Measurements from ENCODE around the gene GMPPA. TPM values are rescaled to one million over a fixed set of nuclear protein-coding genes. Genes with fewer than 3 reads are reported as not detected.

The GMPPA gene
- total RNA-seq, 2 experiments from 2014 or later: 35.2 to 35.5 TPM

GRCh38 chr2:219460424-219460926 lies 38.2 kb upstream of the GMPPA start:
- no peak for DNase-seq
- Mint-ChIP-seq H3K27ac (no peak overlapping the region), H3K9me3 (ENCODE audit: low read depth) (no peaks in the 10 kb centered on the region), H3K4me3 (no peak overlapping the region), H3K27me3 (no peaks in the 10 kb centered on the region), H3K36me3 (ENCODE audit: low read depth) (no peaks in the 10 kb centered on the region), H3K4me1 (peaks cover 4% of the 10 kb centered on the region)
- no peak for ATAC-seq
- intact Hi-C loops (cut with DNase I, micrococcal nuclease): no loop called here
- POLR2A ChIA-PET: no interaction called here
- CTCF ChIA-PET: interaction anchor here (1.1 to 1.9 kb wide), 2 partner anchors 68 to 69 kb away, joined by 3 to 8 read pairs; no protein-coding TSS in a partner anchor

DNA sequence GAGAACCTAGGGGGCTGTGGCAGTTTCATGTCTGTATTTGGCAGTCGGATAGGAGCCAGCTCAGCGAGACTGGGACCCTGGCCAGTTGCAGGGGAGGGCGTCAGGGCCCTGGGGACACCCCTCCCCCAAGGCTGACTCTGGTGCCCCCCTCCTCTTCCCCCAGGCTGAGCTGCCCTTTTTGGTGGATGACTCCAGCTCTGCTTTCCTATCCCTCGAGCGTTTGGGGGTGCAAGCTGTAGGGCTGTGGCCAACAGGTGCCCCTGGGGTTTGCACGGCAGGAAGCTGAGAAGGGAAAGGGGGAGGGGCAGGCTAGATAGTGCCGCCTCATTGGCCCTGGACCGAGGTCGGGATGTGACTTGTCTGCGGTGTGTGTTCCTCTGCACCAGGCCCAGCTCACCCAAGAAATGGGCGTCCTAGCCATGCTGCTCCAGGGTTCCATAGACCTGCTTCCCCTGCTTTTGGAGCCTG lies 37.6 kb upstream of the GMPPA start:
- H3K4me1 Mint-ChIP-seq: peaks cover 4% of the 10 kb centered on the region
- POLR2A ChIA-PET: no interaction called here

DNA sequence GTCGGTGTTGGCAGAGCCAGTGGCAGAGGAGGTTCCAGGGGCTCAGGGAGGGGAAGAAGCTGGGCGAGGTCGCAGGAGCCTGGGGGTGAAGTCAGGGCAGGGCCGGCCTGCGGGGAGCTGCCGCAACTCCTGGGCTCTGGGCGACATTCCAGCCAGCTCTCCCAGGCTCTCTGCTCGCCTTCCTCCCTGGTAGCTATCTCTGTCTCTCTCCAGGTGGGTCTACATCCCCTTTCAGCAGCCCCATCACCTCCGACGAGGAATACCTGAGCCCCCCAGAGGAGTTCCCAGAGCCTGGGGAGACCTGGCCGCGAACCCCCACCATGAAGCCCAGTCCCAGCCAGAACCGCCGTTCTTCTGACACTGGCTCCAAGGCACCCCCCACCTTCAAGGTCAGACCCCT lies 37.0 kb upstream of the GMPPA start:
- Mint-ChIP-seq H3K9me3 (ENCODE audit: low read depth) (no peaks in the 10 kb centered on the region), H3K27ac (no peak overlapping the region), H3K4me3 (no peak overlapping the region), H3K4me1 (peaks cover 4% of the 10 kb centered on the region), H3K27me3 (no peaks in the 10 kb centered on the region), H3K36me3 (ENCODE audit: low read depth) (no peaks in the 10 kb centered on the region)
- DNase-seq (no peak), ATAC-seq (no peak)
- ChIA-PET POLR2A (no interaction called here), CTCF (interaction anchor here (0.6 to 1.9 kb wide), 4 partner anchors 25 to 68 kb away, joined by 3 to 8 read pairs (median 4); no protein-coding TSS in a partner anchor)
- intact Hi-C loops (cut with DNase I, micrococcal nuclease): no loop called here

More for the DNA sequence above, 37.6 kb upstream of the GMPPA start:
- CTCF ChIA-PET: interaction anchor here (0.6 to 1.9 kb wide), 4 partner anchors 24 to 69 kb away, joined by 3 to 8 read pairs (median 4); no protein-coding TSS in a partner anchor
- Mint-ChIP-seq H3K27me3 (no peaks in the 10 kb centered on the region), H3K27ac (no peak overlapping the region), H3K4me3 (no peak overlapping the region), H3K36me3 (ENCODE audit: low read depth) (no peaks in the 10 kb centered on the region), H3K9me3 (ENCODE audit: low read depth) (no peaks in the 10 kb centered on the region)
- ATAC-seq: peak; percentile 72
- DNase-seq: peak; percentile 48
- intact Hi-C loops (cut with DNase I, micrococcal nuclease): no loop called here

- Mint-ChIP-seq H3K27me3 (no peaks in the 10 kb centered on the region), H3K4me1 (peaks cover 4% of the 10 kb centered on the region), H3K4me3 (no peak overlapping the region), H3K27ac (no peak overlapping the region), H3K36me3 (ENCODE audit: low read depth) (no peaks in the 10 kb centered on the region), H3K9me3 (ENCODE audit: low read depth) (no peaks in the 10 kb centered on the region)
- POLR2A ChIA-PET: interaction anchor here (0.7 kb wide), 1 partner anchor 13 kb away, joined by 3 read pairs; no protein-coding TSS in a partner anchor
- no peak for DNase-seq
- no peak for ATAC-seq
- CTCF ChIA-PET: interaction anchor here (0.8 to 2.0 kb wide), 3 partner anchors 60 to 154 kb away, joined by 3 to 9 read pairs (median 5); no protein-coding TSS in a partner anchor
- intact Hi-C loops (cut with DNase I, micrococcal nuclease): no loop called here
Measured at GRCh38 chr2:219462349-219462748, 36.3 kb upstream of the GMPPA start.

DNA sequence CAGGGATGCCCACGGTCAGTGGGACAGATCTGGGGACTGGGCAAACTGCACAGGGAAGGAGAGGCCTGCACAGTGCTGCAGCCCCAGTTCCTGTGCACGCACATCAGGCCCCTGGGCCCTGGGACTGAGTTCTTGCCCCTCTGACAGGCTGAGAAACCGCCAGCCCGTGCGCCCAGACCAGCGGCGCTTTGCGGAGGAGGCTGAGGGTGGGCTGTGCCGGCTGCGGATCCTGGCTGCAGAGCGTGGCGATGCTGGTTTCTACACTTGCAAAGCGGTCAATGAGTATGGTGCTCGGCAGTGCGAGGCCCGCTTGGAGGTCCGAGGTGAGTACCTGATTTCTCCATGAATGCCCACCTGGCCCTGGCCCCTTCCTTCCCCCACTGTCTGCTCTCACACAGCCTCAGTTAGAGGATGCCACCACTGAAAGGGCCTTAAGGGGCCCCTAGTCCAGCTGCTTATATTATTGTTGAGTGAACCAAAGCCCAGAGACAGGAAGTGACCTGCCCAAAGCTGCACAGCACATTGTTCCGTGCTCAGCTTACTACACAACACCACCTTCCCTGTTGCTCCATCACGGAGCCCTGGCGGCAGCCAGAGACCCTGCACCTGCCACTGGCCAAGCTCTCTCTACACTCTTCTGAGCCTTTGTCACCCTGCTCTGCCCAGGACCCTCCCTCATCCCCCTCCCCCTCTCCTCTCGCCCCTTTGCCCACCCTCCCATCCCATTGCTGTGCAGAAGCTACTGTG lies 34.2 kb upstream of the GMPPA start:
- intact Hi-C loops (cut with DNase I, micrococcal nuclease): no loop called here
- ChIA-PET POLR2A (no interaction called here), CTCF (interaction anchor here (0.6 to 1.5 kb wide), 5 partner anchors 11 to 111 kb away, joined by 3 to 8 read pairs (median 3); no protein-coding TSS in a partner anchor)
- Mint-ChIP-seq H3K27ac (no peak overlapping the region), H3K4me3 (no peak overlapping the region), H3K27me3 (no peaks in the 10 kb centered on the region), H3K9me3 (ENCODE audit: low read depth) (no peaks in the 10 kb centered on the region), H3K4me1 (no peaks in the 10 kb centered on the region), H3K36me3 (ENCODE audit: low read depth) (no peaks in the 10 kb centered on the region)
- DNase-seq (no peak), ATAC-seq (no peak)

DNA sequence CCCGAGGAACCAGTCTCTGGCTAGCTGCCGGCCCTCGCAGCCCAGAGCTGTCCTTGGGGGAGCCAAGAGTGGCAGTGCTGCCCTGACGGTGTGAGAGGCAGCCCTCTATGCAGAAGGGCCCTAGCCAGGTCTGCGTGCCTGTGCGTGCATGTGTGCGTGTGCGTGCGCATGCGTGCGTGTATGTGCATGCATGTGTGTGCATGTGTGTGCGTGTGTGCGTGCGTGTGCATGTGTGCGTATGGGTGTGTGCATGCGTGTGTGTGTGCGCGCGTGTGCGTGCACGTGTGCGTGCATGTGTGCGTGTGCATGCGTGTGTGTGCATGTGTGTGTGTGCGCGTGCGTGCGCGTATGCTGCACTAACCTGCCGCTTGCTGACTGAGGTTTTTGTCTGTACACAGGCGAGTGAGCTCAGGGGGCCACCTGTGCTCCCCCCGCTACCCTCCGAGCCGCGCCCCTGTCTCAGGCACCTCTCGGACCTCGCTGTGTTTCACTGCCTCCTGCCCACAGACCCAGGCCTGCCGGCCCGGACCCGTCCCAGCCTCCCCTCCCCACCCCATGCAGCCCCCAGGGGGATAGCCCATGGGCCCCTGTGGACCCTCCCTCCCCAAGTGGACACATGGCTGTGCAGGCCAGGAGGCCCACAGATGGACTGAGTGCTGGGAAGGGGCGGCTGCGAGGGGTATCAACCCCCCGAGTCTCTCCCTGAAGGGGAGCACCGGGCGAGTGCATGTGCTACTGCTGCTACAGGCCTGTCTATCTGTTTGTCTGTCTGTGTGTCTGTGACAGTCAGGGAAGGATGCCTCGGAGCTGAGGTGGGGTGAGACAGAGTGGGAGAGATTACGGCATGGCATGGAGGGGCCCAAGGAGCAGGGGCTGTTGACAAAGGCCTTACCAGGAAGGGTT lies 32.8 kb upstream of the GMPPA start:
- Mint-ChIP-seq H3K4me1 (no peaks in the 10 kb centered on the region), H3K36me3 (ENCODE audit: low read depth) (no peaks in the 10 kb centered on the region), H3K9me3 (ENCODE audit: low read depth) (no peaks in the 10 kb centered on the region), H3K4me3 (no peak overlapping the region), H3K27me3 (no peaks in the 10 kb centered on the region), H3K27ac (no peak overlapping the region)
- no peak for ATAC-seq
- intact Hi-C loops (cut with DNase I, micrococcal nuclease): no loop called here
- no peak for DNase-seq
- ChIA-PET CTCF (no interaction called here), POLR2A (no interaction called here)

DNA sequence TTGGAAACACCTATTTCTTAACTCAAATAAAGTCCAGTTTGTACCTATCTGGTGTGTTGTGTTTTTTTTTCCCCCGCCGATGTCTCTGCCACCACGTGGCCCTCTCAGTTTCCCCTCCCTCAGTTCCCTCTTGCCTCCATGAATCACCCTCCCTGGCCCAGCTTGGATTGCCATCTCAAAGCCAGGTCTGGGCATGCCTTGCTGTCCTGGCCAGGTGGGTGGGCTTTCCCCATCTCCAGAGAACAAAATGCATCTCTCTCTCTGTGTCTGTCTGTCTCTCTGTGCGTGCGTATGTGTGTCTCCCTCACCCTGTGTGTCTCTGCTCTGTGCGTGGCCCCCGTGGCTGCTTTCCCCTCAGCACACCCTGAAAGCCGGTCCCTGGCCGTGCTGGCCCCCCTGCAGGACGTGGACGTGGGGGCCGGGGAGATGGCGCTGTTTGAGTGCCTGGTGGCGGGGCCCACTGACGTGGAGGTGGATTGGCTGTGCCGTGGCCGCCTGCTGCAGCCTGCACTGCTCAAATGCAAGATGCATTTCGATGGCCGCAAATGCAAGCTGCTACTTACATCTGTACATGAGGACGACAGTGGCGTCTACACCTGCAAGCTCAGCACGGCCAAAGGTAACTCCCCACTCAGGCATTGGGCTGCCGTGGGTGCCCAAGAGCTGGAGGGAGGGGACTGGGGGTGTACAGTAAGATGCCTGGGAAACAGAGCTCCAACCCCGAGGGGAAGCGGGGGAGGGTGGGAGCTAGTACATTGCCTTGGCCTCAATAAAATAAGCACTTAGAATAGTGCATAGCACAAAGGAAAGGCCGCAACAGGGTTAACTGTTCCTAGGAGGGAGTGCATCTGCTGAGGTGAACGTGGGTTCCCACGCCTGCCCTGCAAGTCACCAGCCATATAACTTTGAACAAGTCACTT lies 31.6 kb upstream of the GMPPA start:
- no peak overlapping the region for H3K27ac Mint-ChIP-seq
- DNase-seq: no peak
- no peak for ATAC-seq
- no peaks in the 10 kb centered on the region for H3K36me3 Mint-ChIP-seq (ENCODE audit: low read depth)
- no peaks in the 10 kb centered on the region for H3K4me1 Mint-ChIP-seq
- no peak overlapping the region for H3K4me3 Mint-ChIP-seq
- intact Hi-C loops (cut with DNase I, micrococcal nuclease): no loop called here
- no peaks in the 10 kb centered on the region for H3K9me3 Mint-ChIP-seq (ENCODE audit: low read depth)
- H3K27me3 Mint-ChIP-seq: no peaks in the 10 kb centered on the region
- CTCF ChIA-PET: interaction anchor here (0.7 to 1.8 kb wide), 4 partner anchors 13 to 170 kb away, joined by 3 to 6 read pairs (median 4); no protein-coding TSS in a partner anchor
- POLR2A ChIA-PET: no interaction called here

DNA sequence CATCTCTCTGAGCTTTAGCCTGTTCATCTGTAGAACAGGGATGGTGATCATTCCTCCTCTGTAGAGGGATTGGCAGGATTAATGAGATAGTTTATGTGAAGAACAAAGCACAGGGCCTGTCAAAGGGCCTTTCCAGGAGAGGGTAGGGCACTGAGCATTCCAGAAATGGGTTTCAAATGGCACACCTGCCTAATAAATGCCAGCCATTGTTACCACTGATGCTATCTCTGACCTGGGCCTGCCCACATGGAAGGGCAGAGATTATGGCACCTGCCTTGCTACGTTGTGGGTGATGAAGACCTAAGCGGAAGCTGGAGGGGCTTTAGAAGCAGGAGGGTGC lies 31.0 kb upstream of the GMPPA start:
- Mint-ChIP-seq H3K4me1 (no peaks in the 10 kb centered on the region), H3K27me3 (no peaks in the 10 kb centered on the region), H3K9me3 (ENCODE audit: low read depth) (no peaks in the 10 kb centered on the region), H3K4me3 (no peak overlapping the region), H3K27ac (no peak overlapping the region), H3K36me3 (ENCODE audit: low read depth) (no peaks in the 10 kb centered on the region)
- ChIA-PET POLR2A (no interaction called here), CTCF (interaction anchor here (0.7 to 1.8 kb wide), 3 partner anchors 13 to 169 kb away, joined by 3 to 6 read pairs (median 3); no protein-coding TSS in a partner anchor)
- ATAC-seq (no peak), DNase-seq (no peak)
- intact Hi-C loops (cut with DNase I, micrococcal nuclease): no loop called here

DNA sequence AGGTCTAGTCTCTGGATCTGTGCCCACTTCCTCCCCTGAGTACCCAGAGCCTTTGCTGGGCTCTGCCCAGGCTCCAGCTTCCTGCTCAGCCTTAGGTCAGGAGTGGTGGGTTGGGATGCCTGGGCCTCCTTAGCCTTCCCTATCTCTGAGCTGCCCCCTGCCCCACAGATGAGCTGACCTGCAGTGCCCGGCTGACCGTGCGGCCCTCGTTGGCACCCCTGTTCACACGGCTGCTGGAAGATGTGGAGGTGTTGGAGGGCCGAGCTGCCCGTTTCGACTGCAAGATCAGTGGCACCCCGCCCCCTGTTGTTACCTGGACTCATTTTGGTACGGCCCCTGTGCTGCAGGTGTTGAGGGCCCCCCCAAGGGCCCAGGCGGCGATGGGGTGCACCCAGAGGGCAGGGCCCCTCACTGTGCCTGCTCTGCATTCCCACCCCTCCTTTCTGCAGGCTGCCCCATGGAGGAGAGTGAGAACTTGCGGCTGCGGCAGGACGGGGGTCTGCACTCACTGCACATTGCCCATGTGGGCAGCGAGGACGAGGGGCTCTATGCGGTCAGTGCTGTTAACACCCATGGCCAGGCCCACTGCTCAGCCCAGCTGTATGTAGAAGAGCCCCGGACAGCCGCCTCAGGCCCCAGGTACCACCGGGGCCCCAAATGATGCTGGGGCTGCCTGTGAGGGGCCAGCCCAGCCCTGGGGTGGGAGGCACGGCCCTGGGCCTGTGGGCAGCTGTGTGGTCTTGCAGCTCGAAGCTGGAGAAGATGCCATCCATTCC lies 30.1 kb upstream of the GMPPA start:
- H3K27me3 Mint-ChIP-seq: no peaks in the 10 kb centered on the region
- no peak overlapping the region for H3K27ac Mint-ChIP-seq
- POLR2A ChIA-PET: interaction anchor here (0.6 kb wide), 1 partner anchor 45 kb away, joined by 3 read pairs; the partner anchor contains the start of gene ASIC4
- H3K9me3 Mint-ChIP-seq (ENCODE audit: low read depth): no peaks in the 10 kb centered on the region
- CTCF ChIA-PET: interaction anchor here (0.5 to 1.8 kb wide), 3 partner anchors 61 to 1484 kb away, joined by 3 to 6 read pairs (median 3); no protein-coding TSS in a partner anchor
- H3K4me3 Mint-ChIP-seq: no peak overlapping the region
- no peaks in the 10 kb centered on the region for H3K4me1 Mint-ChIP-seq
- DNase-seq: no peak
- intact Hi-C loops (cut with DNase I, micrococcal nuclease): no loop called here
- ATAC-seq: no peak
- H3K36me3 Mint-ChIP-seq (ENCODE audit: low read depth): no peaks in the 10 kb centered on the region

DNA sequence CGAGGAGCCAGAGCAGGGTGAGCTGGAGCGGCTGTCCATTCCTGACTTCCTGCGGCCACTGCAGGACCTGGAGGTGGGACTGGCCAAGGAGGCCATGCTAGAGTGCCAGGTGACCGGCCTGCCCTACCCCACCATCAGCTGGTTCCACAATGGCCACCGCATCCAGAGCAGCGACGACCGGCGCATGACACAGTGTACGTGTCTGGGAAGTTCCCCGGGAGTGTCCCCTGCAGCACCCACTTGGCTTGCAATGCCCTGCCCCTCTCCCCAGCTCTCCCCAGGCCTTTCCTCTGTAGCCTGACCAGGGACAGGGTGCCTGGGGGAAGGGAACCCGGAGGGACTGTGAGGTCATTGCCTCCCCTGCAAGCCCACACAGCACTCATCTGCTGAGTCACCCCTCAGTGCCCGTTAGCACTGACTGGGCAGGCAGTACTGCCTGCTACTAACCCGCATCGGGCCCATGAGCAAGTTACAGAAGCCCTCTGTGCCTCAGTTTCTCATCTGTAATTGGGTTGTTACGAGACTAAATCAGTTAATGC lies 29.4 kb upstream of the GMPPA start:
- DNase-seq (no peak), ATAC-seq (no peak)
- Mint-ChIP-seq H3K4me1 (no peaks in the 10 kb centered on the region), H3K4me3 (no peak overlapping the region), H3K9me3 (ENCODE audit: low read depth) (no peaks in the 10 kb centered on the region), H3K27me3 (no peaks in the 10 kb centered on the region), H3K36me3 (ENCODE audit: low read depth) (no peaks in the 10 kb centered on the region), H3K27ac (no peak overlapping the region)
- intact Hi-C loops (cut with DNase I, micrococcal nuclease): no loop called here
- ChIA-PET CTCF (interaction anchor here (0.5 to 1.3 kb wide), 2 partner anchors 61 to 1485 kb away, joined by 3 read pairs; no protein-coding TSS in a partner anchor), POLR2A (interaction anchor here (0.6 kb wide), 1 partner anchor 45 kb away, joined by 3 read pairs; the partner anchor contains the start of gene ASIC4)

Data from activated CD4-positive, alpha-beta T cell treated with anti-CD3 and anti-CD28 coated beads for 36 hours (primary cell).